ENCODE data around the gene STK17B.
A peak's percentile ranks its signal among the peaks of the same experiment; 100 is the strongest.

STK17B gene

GRCh38 chr2:196183528-196184231 is 12.3 kb upstream of the STK17B start:
- DNase-seq, result no peak

GRCh38 chr2:196183172-196183473 is 11.7 kb upstream of the STK17B start:
- no peak for DNase-seq

GRCh38 chr2:196182439-196183171 is 11.2 kb upstream of the STK17B start:
- no peak for DNase-seq

GRCh38 chr2:196181484-196181883 is 10.1 kb upstream of the STK17B start:
- no peak for DNase-seq

- no peak for DNase-seq
These were observed 5.7 kb upstream of the STK17B start for GRCh38 chr2:196177124-196177523.

- DNase-seq, result peak; percentile 72
These were observed 4.9 kb upstream of the STK17B start for GRCh38 chr2:196176142-196176738.

- DNase-seq, result no peak
These were observed 3.0 kb upstream of the STK17B start for GRCh38 chr2:196174404-196174803.

GRCh38 chr2:196173505-196173904 is 2.1 kb upstream of the STK17B start:
- no peak for DNase-seq

GRCh38 chr2:196172951-196173350 is 1.6 kb upstream of the STK17B start:
- no peak for DNase-seq

GRCh38 chr2:196171946-196172345 is 568 bp upstream of the STK17B start:
- no peak for DNase-seq

GRCh38 chr2:196170606-196171247 is 651 bp downstream of the STK17B start:
- DNase-seq, result no peak

- no peak for DNase-seq
These were observed 1.2 kb downstream of the STK17B start for GRCh38 chr2:196170213-196170605.

- no peak for DNase-seq
These were observed 1.9 kb downstream of the STK17B start for GRCh38 chr2:196169516-196169915.

- no peak for DNase-seq
These were observed 3.2 kb downstream of the STK17B start for GRCh38 chr2:196168181-196168580.

- no peak for DNase-seq
These were observed 3.7 kb downstream of the STK17B start for GRCh38 chr2:196167666-196168065.

- DNase-seq, result no peak
These were observed 4.5 kb downstream of the STK17B start for GRCh38 chr2:196166876-196167275.

- no peak for DNase-seq
These were observed 6.4 kb downstream of the STK17B start for GRCh38 chr2:196165016-196165415.

GRCh38 chr2:196163285-196163684 is 8.1 kb downstream of the STK17B start:
- no peak for DNase-seq

GRCh38 chr2:196162586-196163175 is 8.7 kb downstream of the STK17B start:
- no peak for DNase-seq

GRCh38 chr2:196160946-196161345 is 10.4 kb downstream of the STK17B start:
- DNase-seq, result no peak

GRCh38 chr2:196160101-196160500 is 11.3 kb downstream of the STK17B start:
- peak; percentile 38 for DNase-seq

- no peak for DNase-seq
These were observed 12.0 kb downstream of the STK17B start for GRCh38 chr2:196159221-196159892.

- no peak for DNase-seq
These were observed 15.8 kb downstream of the STK17B start for GRCh38 chr2:196155575-196155974.

All from T-helper 9 cell (primary cell).